Measurements from ENCODE around the gene MINAR2.

DNA sequence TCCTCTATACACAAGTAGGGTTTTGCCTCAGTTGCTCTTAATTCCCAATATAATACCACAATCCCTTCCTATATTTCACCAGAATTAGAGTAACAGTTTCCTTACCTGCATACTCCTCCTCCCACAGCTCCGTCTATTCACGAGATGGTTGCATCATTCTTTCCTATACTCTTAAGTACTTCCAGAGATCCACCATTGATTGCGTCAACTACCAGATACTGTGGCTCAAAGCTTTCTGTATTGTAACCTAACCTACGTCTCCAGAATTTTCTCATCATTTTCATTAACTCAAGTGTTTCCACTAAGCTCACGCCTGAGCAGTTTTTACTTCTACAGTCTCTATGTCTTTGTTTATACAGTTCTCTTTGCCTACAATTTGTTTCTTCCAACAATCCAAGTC, 31.2 kb upstream of the MINAR2 start:
- TF ChIP-seq, protein P1, sequence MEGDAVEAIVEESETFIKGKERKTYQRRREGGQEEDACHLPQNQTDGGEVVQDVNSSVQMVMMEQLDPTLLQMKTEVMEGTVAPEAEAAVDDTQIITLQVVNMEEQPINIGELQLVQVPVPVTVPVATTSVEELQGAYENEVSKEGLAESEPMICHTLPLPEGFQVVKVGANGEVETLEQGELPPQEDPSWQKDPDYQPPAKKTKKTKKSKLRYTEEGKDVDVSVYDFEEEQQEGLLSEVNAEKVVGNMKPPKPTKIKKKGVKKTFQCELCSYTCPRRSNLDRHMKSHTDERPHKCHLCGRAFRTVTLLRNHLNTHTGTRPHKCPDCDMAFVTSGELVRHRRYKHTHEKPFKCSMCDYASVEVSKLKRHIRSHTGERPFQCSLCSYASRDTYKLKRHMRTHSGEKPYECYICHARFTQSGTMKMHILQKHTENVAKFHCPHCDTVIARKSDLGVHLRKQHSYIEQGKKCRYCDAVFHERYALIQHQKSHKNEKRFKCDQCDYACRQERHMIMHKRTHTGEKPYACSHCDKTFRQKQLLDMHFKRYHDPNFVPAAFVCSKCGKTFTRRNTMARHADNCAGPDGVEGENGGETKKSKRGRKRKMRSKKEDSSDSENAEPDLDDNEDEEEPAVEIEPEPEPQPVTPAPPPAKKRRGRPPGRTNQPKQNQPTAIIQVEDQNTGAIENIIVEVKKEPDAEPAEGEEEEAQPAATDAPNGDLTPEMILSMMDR (IDR thresholded peaks at IDR 0.05), result no peak
- TF ChIP-seq POLR2A (IDR thresholded peaks at IDR 0.05) (no peak), EP300 (IDR thresholded peaks at IDR 0.05) (no peak)

All from tibial nerve (tissue), 4 donors.